Stimulated activated CD4-positive, alpha-beta T cell treated with anti-CD3 and anti-CD28 coated beads, Interleukin-1b, Interleukin-23, amount 100 ng/mL, for 24 hours (primary cell): Measurements from ENCODE around the gene CCND2.
A peak's percentile ranks its signal among the peaks of the same experiment; 100 is the strongest.
"Not testable (repeated sequence)": the region's sequence is repeated elsewhere in the genome, so short reads cannot be mapped to it uniquely, and the experiment has no call there.

Source experiments
- DNase-seq, 4 experiments: peaks; one replicate each; pipeline ENCODE4 v3.0.0-alpha.2; 2020; ENCODE audit warnings: low read depth in 4 of 4, low spot score in 1 of 4

The CCND2 gene

DNA sequence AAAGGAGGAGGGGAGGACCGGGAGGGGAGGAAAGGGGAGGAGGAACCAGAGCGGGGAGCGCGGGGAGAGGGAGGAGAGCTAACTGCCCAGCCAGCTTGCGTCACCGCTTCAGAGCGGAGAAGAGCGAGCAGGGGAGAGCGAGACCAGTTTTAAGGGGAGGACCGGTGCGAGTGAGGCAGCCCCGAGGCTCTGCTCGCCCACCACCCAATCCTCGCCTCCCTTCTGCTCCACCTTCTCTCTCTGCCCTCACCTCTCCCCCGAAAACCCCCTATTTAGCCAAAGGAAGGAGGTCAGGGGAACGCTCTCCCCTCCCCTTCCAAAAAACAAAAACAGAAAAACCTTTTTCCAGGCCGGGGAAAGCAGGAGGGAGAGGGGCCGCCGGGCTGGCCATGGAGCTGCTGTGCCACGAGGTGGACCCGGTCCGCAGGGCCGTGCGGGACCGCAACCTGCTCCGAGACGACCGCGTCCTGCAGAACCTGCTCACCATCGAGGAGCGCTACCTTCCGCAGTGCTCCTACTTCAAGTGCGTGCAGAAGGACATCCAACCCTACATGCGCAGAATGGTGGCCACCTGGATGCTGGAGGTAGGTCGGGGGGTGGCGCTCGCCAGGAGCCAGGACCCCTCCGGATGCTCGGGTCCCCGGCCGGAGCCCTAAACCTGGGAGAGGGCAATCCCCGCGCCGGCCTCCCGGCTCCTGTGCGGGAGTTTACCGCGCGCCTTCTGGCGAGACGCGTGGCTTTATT, at the start of gene CCND2:
Gene CCND2 (plus strand): TSS at position 111 of the 744 bp plus-strand sequence. CDS start 279 bp downstream, at position 390.
- DNase-seq: peak in 2 of 4 experiments; percentile 79 to 82

DNA sequence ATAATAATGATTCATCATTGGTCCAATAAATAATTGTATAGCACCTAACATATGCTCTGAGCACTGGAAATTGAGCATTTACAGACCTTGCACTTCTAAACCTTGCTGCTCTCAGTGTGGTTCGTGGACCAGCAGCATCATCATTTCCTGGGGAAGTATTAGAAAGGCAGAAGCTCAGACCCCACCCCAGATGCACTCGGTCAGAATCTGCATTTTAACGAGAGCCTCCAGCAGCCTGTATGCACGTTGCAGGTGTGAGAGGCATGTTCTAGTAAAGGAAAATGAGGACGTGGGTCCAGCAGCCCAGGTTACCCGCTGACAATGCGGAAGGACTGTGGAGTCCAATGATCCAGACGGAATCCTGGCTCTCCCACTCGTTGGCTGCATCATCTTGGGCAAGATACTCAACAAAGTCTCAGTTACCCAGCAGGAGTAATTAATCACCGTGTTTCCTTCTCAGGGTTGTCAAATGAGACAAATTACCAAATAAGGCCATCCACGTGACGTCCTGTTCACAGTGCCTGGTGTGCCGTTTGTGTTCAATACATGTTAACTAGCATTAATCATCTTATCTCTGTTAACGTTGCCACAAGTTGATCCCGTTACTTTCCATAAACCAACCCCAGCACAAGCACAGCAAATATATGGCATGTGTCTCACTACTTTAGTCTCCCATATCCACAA, 49.2 kb upstream of the CCND2 start:
- DNase-seq: no peak

DNA sequence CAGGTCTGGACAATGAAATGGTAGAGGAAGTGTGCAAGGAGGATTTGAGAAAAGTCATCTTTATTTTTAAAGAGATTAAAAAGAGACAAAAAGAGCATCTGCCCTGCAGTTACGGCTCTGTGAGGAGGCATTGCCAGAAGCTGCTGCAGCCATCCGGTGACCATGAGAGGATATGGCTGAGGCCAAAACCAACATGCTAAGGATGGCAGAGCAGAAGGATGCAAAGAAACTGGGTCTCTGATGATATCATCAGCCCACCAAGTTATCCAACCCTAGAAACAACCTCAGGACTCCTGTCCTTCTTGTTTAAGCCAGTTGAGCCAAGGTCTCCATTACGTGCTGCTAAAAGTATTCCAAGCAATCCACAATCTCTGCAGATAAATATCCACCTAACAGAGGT, 48.0 kb upstream of the CCND2 start:
- no peak for DNase-seq

GRCh38 chr12:4227046-4227445, 46.5 kb upstream of the CCND2 start:
- no peak for DNase-seq

DNA sequence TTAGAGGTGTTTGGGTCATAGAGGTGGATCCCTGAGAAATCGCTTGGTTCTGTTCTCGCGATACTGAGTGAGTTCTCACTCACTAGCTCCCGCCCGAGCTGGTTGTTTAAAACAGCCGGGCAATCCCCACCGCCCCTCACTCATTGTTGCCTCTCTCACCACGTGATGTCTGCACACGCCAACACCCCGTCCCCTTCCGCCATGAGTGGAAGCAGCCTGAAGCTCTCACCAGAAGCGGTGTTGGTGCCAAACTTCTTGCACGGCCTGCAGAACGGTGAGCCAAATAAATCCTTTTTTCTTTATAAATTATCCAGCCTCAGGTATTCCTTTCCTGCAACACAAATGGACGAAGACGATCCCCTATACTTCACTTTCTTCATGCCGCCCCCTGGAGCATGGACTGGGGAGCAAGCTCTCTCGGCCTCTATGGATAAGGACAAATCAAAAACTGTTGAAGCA, 45.4 kb upstream of the CCND2 start:
- DNase-seq: no peak

- DNase-seq: no peak
Observed at GRCh38 chr12:4230526-4230925, 43.0 kb upstream of the CCND2 start.

- no peak for DNase-seq
Observed at GRCh38 chr12:4238577-4238976, 35.0 kb upstream of the CCND2 start.

GRCh38 chr12:4239746-4240145, 33.8 kb upstream of the CCND2 start:
- no peak for DNase-seq

GRCh38 chr12:4240161-4240783, 33.3 kb upstream of the CCND2 start:
- no peak for DNase-seq

DNA sequence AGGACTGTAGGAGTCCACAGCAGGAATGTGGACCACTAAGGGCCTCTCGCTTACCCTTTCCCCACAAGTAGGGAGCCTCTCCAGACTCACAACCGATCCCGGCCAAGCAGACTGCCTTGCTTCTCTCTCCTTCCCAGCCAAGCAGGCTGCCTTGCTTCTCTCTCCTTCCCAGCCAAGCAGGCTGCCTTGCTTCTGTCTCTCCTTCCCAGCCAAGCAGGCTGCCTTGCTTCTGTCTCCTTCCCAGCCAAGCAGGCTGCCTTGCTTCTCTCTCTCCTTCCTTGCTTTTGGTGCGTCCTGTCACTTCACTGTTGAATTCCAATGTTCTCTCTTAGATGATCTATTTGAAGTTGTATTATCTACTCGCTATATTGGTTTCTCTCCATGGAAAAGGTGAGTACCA, 32.6 kb upstream of the CCND2 start:
- DNase-seq: no peak

- DNase-seq: no peak
Observed at GRCh38 chr12:4241592-4241991, 32.0 kb upstream of the CCND2 start.

- DNase-seq: no peak
Observed at GRCh38 chr12:4242595-4242994, 31.0 kb upstream of the CCND2 start.

GRCh38 chr12:4243091-4243490, 30.5 kb upstream of the CCND2 start:
- no peak for DNase-seq

GRCh38 chr12:4243491-4244100, 30.0 kb upstream of the CCND2 start:
- DNase-seq: not testable (repeated sequence)

DNA sequence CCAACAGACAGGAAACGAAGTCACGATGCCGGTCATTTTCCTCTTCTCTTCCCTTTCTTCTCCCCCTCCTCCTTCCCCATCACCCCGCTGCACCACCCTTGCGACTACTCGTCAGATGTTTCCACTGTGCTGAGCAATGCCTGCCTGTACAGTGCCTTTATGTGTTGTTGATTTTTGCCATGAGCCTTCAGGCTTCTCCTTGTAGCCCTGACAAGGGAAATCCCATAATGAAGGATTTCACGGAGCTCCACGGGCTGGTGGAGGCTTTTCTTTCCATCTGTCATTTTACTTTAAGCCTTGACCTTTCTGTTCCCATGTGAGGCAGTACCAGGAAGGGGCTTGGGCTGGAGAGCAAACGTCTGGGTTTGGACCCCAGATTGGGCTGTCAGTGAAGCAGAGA, 28.7 kb upstream of the CCND2 start:
- DNase-seq: no peak

DNA sequence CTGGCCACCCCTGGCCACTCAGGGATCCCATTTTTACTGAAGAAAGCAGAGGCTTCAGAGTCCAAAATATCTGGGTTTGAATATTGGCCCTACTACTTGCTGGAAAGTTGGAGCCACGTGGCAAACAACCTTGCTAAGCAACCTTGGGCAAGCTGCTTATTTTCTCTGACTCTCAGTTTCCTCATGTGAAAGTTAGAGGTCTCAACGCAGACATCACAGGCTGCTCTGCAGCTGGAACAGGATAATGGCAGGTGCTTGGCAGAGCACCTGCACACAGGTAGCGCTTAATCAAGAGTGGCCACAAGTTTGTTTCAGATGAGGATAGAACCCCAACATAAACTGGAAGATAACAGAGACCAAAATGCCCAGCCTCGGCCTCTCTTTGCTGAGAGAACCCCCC, 28.1 kb upstream of the CCND2 start:
- no peak for DNase-seq

DNA sequence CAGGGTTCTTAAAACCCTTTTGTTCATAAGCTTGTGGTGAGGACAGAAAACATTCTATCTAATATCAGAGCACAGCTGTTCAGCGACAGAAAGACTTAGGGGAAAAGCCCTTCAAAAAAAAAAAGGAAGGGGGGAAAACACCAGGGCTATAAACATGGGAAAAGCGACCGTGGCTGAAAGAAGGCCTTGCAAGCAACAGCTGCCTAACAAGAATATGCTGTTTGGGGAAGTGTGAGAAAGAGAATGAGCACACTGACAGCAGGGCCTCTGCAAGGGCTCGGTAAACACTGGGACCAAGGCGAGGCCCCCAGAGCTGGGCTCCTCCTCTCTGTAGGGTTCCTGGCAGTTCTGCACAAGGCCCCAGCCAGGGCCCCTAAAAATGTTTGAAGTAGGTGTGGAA, 27.4 kb upstream of the CCND2 start:
- no peak for DNase-seq

GRCh38 chr12:4250691-4251090, 22.9 kb upstream of the CCND2 start:
- DNase-seq: no peak

DNA sequence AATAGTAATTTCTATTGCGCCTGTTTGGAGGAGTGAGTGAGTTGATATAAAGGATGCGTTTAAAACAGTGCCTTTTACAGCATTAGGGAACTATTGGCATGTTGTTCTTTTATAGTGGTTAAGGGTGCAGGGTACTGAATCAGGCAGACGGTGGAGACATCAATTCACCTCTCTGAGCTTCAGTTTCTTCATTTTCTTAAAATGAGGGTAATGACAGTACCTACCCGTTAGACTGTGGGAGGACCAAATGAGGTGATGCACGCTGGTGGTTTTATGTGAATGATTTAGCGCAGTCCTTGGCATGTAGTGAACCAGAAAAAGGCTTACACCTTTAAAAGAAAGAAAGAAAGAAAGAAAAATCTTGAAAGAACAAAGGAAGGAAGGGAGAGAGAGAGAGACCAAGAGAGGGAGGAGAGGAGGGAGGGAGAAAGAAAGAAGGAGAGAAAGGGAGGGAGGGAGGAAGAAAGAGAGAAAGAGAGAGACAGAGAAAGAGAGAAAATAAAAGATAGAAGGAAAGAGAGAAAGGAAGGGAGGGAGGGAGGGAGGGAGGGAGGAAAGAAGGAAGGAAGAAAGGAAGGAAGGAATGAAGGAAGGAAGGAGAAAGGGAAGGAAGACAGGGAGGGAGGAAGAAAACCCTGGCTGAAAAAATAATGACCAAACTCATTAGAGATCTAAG, 22.2 kb upstream of the CCND2 start:
- no peak for DNase-seq

DNA sequence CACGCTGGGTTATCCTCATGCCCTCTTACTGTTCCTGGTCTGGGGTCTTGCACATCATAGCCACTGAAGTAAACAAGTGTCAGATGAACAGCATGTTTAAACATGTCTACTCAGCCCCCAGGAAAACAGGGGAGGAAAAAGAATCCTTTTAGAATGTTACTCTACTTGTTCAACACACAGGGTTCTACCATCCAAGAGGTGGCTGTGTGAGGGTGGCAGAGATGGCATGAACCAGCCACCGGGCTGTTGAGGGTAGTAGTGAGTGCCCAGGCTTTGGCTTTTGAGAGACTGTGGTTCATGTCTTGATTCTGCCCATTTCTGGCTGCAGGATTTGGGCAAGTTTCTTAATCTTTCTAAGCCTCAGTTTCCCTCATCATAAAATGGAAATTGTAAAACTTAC, 21.6 kb upstream of the CCND2 start:
- DNase-seq: no peak

DNA sequence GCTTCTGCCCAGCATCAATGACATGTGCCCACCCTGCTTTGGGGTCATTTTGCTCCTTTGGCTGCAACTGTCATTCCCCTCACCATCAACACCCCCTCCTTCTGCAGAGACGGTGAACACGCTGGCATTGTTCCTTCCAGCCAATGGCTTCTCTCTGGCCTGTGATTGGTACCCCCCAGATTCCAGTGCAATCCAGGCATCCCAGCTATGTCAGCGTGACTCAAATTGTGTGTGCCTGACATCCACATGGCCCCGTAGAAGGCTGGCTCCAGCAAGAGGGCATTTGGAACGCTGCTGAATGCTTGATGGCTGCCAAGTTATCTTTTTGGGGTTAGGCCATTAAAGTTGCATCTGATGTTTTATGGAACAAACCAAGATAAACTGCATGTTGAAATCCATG, 21.0 kb upstream of the CCND2 start:
- no peak for DNase-seq
